ENCODE data around the gene RADIL.

The RADIL gene

DNA sequence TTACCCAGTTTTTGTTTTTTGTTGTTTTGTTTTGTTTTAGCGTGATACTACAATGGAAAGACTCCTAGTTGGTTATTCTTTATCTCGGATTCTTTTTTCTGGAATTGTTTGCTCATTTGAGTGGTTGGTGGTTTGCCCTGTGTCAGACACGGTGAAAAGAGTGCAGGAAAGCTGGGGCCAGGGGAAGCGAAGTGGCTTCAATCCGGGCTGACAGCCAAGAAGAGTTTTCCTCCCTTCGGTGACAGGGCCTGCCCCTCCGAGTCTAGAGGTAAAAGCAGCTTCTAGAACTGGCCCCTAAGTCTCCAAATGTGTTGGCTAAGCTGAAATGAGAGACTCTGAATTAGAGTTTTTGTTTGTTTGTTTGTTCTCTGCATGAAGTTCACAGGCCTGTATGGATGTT, 113.8 kb downstream of the RADIL start:
- Mint-ChIP-seq H3K4me1 (ENCODE audit: low read depth) (peaks cover 7% of the 10 kb centered on the region), H3K4me3 (no peak overlapping the region), H3K27ac (no peak overlapping the region), H3K9me3 (no peaks in the 10 kb centered on the region), H3K27me3 (ENCODE audit: low read depth) (no peaks in the 10 kb centered on the region), H3K36me3 (ENCODE audit: low read depth) (peaks cover 4% of the 10 kb centered on the region)

DNA sequence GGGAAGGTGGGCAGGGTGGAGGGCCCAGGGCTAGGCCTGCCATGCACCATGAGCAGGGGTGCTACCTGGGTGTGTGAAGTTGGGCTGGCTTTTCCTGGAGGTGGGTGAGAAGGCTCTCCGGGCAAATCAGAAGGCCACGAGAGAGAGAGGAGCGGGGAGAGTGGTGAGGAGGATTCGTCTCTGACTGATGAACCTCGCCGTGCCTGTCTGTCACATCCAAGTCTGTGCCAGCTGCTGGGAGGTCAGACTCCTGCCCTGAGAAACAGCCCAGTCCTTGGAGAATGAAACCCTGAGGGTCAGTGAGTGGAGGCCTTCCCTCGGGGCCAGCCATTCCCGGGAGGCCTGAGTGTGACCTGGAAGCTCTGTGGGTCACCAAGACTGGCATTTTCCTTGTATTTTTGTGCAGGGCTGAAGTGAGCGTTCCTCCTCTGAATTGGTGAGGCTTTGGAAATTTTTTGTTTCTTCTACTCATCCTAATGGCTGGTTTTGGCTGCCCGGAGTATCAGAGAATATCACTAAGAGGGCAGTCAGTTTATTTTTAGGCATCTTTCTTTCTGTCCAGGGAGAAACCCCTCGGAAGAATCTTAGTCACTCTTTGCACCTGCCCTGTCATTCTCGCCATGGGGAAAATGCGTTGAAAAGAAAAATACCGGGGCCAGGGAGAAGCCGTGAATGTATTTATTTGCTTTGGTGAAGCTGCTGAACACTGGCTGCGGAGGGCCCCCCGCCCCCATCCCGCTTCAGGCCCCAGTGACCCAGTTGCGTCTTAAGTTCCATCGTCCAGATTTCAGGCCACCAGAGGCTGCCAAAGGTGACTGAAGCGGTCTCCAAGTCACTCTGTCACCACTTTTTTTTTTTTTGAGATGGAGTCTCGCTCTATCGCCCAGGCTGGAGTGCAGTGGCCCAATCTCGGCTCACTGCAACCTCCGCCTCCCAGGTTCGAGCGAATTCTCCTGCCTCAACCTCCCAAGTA, 114.6 kb downstream of the RADIL start:
- H3K4me3 Mint-ChIP-seq, result no peak overlapping the region
- peaks cover 3% of the 10 kb centered on the region for H3K36me3 Mint-ChIP-seq (ENCODE audit: low read depth)
- no peaks in the 10 kb centered on the region for H3K4me1 Mint-ChIP-seq (ENCODE audit: low read depth)
- H3K27ac Mint-ChIP-seq, result no peak overlapping the region
- no peaks in the 10 kb centered on the region for H3K9me3 Mint-ChIP-seq
- H3K27me3 Mint-ChIP-seq (ENCODE audit: low read depth), result no peaks in the 10 kb centered on the region

DNA sequence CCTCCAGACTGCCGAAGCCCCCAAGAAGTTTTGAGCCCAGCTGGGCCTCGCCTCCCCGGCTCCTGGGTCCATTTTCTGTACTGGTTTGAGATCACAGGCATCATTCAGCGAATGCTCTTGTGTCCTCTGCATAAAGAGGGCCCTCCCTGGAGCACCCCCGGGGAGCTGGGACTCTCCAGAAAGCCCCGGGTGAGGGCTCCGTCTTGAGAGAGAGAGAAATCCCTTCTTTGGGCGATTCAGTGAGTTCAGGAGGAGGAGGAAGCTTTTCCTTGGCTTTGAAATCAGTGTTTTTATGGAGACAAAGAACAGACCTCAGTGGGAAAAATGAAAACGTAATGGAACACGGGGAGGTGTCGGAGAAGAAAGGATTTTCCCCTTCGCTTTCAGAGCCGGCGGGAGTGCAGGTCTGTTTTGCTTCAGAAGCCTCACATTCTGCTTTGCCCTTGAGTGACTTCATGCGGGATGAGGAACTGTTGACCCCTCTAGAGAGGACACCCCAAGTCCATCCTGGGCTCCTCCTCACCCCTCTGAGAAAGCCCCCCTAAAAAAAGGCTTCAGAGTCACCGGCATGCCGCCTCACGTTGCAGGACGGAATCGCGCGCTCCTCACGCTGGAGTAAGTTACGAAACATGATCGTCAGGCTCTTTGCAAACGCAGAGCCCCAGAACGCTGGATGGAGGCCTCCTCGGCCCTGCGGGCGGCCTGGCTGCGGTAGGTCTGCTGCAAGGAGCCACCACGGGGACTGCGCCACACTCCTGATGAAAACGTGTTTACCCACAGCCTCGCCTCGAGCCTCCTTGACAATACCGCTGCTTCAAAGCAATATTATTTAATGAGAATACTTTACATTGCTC, 116.6 kb downstream of the RADIL start:
- Mint-ChIP-seq H3K27ac (no peak overlapping the region), H3K4me1 (ENCODE audit: low read depth) (no peaks in the 10 kb centered on the region), H3K36me3 (ENCODE audit: low read depth) (peaks cover 7% of the 10 kb centered on the region), H3K27me3 (ENCODE audit: low read depth) (no peaks in the 10 kb centered on the region), H3K4me3 (no peak overlapping the region), H3K9me3 (no peaks in the 10 kb centered on the region)

DNA sequence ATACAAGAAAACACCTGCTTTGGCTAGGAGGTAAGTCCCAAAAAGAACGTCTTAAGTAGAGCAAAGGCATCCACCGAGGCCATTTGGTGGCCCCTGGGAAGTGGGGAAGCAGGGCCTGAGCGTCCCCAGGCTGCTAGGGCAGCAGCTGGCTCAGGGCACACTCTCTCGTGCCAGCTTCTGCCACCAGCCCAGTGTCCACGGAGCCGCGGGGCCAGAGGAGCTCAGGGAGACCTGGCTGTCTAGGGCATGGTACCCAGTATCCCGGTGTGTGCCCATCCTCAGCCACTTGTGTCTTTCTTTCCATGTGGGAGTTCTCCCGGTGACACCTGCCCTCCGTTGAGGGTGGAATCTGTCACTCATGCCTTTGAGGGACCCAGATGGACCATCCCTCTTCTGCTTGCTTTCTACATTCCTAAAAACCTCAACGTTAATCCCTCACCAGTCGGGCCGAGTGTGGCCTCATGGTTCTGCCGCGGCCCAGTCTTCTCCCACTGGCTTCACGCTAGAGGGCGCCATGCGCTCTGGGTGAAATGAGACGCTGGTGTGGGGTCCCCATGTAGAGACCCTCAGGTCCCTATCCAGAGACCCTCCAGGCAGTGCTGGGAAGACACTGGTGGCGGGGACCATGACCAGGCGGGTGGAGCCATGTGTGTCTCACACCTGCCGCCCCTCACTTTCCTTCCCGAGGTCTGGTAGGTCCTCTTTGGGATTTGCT, 117.6 kb downstream of the RADIL start:
- Mint-ChIP-seq H3K27me3 (ENCODE audit: low read depth) (no peaks in the 10 kb centered on the region), H3K4me3 (no peak overlapping the region), H3K4me1 (ENCODE audit: low read depth) (no peaks in the 10 kb centered on the region), H3K9me3 (no peaks in the 10 kb centered on the region), H3K27ac (no peak overlapping the region), H3K36me3 (ENCODE audit: low read depth) (peaks cover 15% of the 10 kb centered on the region)

DNA sequence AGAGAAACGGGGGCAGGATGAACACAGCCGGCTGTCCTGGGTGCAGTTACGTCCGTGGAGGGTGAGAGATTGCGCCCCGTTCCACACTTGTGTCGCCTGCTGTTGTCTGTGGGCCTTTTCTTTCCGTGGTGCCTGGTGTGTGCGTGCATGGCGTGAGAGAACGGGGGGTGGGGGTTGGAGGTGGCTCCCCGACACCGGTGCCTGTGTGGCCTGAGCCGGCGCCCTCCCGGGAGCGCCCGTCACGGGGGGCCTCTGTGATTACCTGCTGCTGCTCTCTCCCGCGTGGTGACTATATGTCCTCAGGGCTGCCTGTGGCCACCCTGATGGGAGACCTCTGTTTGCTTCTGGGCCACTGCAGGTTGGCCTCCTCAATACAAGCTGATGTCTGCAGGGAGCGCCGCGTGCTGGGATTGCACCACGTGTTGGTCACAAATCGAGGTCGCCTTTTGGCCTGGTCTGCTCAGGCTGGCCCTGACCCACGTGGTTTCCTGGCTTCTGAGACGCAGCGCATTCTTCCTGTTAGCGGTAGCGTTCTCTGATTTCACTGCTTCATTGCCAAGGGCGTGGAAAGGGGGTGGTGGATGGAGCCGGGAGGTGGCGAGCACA, 119.0 kb downstream of the RADIL start:
- no peaks in the 10 kb centered on the region for H3K27me3 Mint-ChIP-seq (ENCODE audit: low read depth)
- no peaks in the 10 kb centered on the region for H3K9me3 Mint-ChIP-seq
- H3K4me3 Mint-ChIP-seq, result no peak overlapping the region
- peaks cover 17% of the 10 kb centered on the region for H3K36me3 Mint-ChIP-seq (ENCODE audit: low read depth)
- H3K27ac Mint-ChIP-seq, result no peak overlapping the region
- no peaks in the 10 kb centered on the region for H3K4me1 Mint-ChIP-seq (ENCODE audit: low read depth)

DNA sequence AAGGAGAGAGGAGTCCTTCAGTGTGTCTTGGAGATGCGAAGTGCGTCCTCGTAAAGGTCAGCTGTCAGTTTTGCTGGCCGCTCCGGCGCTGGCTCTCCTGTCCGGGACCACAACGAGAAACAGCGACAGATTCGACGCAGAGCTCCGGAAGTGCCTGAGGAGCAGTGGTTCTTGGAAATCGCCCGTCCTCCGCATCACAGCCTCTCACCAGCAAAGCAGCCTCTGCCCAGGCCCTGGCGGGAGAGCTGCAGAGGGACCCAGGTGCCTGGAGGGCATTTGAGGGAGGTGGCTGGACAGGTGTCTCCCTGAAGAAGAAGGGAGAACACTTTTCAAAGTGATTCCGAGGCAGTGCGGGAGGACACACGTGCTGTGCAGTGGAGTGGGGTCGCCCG, 119.7 kb downstream of the RADIL start:
- Mint-ChIP-seq H3K36me3 (ENCODE audit: low read depth) (peaks cover 17% of the 10 kb centered on the region), H3K27me3 (ENCODE audit: low read depth) (no peaks in the 10 kb centered on the region), H3K4me3 (no peak overlapping the region), H3K27ac (no peak overlapping the region), H3K4me1 (ENCODE audit: low read depth) (no peaks in the 10 kb centered on the region), H3K9me3 (no peaks in the 10 kb centered on the region)

DNA sequence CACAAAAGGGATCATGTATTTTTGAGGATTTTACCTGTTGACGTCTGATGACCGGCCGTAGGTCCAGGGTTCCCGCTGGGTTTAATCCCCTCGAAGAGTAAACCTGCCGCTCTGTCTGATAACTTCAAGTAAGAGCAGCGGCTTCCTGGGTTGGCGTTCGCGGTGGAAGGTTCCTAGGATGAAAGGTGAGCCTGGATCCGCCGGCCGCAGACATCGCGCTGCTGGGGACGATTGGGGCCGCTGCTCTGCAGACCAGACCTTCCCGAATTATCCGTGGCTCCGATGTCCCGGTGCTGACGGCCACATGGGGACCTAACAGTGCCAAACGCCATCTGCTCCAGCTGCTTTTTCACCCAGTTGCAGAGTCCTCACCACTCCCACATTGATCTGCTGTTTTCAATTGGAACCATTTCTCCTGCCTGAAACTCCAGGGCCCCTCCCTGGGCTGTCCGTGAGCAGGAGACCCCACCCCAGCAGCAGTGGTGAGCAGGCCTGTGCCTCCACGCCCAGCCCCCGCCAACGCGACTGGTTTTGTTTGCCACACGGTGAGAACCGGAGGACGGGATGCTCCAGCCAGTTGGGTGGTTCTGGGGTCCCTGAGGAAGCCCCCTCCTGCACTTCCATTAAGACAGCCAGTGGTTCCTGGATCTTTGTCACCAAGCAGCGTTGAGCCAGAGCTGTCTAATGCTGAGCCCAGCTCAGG, 120.3 kb downstream of the RADIL start:
- Mint-ChIP-seq H3K9me3 (no peaks in the 10 kb centered on the region), H3K36me3 (ENCODE audit: low read depth) (peaks cover 17% of the 10 kb centered on the region), H3K4me3 (no peak overlapping the region), H3K4me1 (ENCODE audit: low read depth) (no peaks in the 10 kb centered on the region), H3K27ac (no peak overlapping the region), H3K27me3 (ENCODE audit: low read depth) (no peaks in the 10 kb centered on the region)

DNA sequence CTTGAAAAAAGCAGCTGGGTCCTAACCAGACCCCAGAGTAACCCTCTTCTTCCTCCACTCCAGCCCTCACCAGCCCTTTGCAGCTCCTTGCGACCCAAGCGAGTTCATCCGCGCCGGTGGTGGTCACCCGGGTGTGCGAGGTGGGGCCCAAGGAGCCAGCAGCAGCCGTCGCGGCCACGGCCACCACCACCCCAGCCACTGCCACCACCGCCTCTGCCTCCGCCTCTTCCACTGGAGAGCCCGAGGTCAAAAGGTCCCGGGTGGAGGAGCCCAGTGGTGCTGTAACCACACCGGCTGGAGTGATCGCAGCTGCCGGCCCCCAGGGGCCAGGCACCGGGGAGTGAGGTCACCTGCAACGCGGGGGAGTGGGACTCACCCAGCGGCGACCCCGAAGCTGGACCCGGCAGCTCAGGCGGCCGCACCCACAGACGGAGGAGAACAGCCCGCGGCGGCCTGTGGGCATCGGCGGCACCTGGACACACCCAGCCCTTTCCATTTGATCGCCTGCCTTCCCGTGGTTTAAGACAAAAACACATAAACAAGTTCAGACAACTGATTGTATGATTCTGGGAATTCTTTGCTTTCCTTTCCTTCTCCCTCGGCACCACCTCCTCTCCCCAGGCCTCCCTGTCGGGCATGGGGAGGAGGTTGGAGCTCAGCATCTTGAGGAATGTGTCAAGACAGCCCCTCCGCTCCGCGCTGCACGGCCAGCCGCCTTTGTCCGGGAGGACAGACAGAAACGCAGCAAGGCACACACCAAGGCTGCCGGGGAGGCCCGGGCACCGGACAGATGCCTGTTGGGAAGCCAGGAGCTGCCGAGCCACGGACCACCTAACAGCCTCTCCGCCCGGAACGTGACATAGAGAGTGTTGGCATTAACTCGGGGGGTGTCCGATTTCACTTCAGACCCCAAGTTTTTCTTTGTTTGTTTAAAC, 121.1 kb downstream of the RADIL start:
- Mint-ChIP-seq H3K4me1 (ENCODE audit: low read depth) (no peaks in the 10 kb centered on the region), H3K27me3 (ENCODE audit: low read depth) (no peaks in the 10 kb centered on the region), H3K4me3 (no peak overlapping the region), H3K27ac (no peak overlapping the region), H3K36me3 (ENCODE audit: low read depth) (peaks cover 17% of the 10 kb centered on the region), H3K9me3 (no peaks in the 10 kb centered on the region)

DNA sequence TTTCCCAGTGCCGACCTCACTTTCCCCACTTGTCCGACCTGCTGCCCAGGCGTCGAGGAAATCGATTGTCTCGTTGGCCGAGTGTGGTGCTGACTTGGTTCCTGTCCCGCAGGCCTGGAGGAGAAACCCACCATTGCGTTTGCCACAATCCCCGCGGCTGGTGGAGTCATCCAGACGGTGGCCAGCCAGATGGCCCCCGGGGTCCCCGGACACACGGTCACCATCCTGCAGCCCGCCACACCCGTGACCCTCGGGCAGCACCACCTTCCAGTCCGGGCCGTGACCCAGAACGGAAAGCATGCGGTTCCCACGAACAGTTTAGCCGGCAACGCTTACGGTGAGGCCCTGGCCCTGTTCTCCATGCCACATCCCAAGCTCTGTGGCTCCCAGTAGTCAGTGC, 122.6 kb downstream of the RADIL start:
- H3K4me1 Mint-ChIP-seq (ENCODE audit: low read depth), result no peaks in the 10 kb centered on the region

DNA sequence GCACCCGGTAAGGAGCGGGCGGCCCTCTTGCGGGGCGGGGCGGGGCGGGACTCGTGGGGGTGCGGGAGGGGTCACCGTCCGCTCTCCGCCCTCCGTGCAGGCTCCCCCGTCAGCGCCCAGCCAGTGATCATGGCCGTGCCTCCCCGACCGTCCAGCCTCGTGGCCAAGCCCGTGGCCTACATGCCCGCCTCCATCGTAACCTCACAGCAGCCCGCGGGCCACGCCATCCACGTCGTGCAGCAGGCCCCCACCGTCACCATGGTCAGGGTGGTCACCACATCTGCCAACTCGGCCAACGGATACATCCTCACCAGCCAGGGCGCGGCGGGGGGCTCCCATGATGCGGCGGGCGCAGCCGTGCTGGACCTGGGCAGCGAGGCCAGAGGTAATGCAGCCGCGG, 124.3 kb downstream of the RADIL start:
- no peaks in the 10 kb centered on the region for H3K4me1 Mint-ChIP-seq (ENCODE audit: low read depth)
- H3K36me3 Mint-ChIP-seq (ENCODE audit: low read depth), result peaks cover 22% of the 10 kb centered on the region
- H3K27me3 Mint-ChIP-seq (ENCODE audit: low read depth), result no peaks in the 10 kb centered on the region
- no peaks in the 10 kb centered on the region for H3K9me3 Mint-ChIP-seq
- no peak overlapping the region for H3K4me3 Mint-ChIP-seq
- no peak overlapping the region for H3K27ac Mint-ChIP-seq

More for the DNA sequence above, 122.6 kb downstream of the RADIL start:
- H3K36me3 Mint-ChIP-seq (ENCODE audit: low read depth), result peaks cover 17% of the 10 kb centered on the region
- no peak overlapping the region for H3K27ac Mint-ChIP-seq
- H3K27me3 Mint-ChIP-seq (ENCODE audit: low read depth), result no peaks in the 10 kb centered on the region
- no peak overlapping the region for H3K4me3 Mint-ChIP-seq
- H3K9me3 Mint-ChIP-seq, result no peaks in the 10 kb centered on the region

DNA sequence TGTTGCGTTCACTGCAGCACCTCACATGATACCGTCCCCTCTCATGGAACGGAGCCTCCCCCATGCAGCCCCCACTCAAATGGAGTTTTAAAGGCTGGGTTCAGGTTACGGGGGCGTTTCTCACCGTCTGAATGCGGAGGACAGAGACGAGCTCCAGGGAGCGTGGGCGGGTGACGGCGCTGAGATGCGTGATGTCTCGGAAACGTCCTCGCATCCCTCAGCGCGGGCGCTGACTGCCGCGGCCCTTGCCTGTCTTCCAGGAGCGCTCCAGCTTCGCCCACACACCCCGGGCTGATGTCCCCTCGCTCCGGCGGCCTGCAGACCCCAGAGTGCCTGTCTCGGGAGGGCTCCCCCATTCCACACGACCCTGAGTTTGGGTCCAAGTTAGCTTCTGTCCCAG, 124.7 kb downstream of the RADIL start:
- Mint-ChIP-seq H3K9me3 (no peaks in the 10 kb centered on the region), H3K36me3 (ENCODE audit: low read depth) (peaks cover 22% of the 10 kb centered on the region), H3K4me3 (no peak overlapping the region), H3K27me3 (ENCODE audit: low read depth) (no peaks in the 10 kb centered on the region), H3K4me1 (ENCODE audit: low read depth) (no peaks in the 10 kb centered on the region), H3K27ac (no peak overlapping the region)

DNA sequence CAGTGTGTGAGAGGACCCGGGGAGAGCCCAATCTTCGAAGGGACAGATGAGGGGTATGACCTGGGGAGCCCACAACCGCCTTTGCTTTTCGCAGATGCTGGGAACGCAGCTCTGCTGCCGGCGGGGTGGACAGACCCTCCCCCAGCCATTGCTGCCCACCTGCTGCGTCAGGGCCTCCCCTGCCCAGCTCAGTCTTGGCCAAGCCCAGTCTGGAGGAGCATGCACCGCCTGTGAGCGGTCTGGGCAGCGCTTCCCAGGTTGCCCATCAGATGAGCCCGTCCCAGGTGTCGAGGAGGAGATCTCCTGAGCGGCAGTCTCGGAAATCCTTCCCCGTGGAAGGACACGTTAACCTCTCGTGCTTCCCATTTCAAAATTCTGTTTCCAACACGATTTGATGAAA, 125.4 kb downstream of the RADIL start:
- Mint-ChIP-seq H3K27me3 (ENCODE audit: low read depth) (no peaks in the 10 kb centered on the region), H3K4me1 (ENCODE audit: low read depth) (peaks cover 5% of the 10 kb centered on the region), H3K9me3 (no peaks in the 10 kb centered on the region), H3K27ac (no peak overlapping the region), H3K4me3 (no peak overlapping the region), H3K36me3 (ENCODE audit: low read depth) (peaks cover 22% of the 10 kb centered on the region)

DNA sequence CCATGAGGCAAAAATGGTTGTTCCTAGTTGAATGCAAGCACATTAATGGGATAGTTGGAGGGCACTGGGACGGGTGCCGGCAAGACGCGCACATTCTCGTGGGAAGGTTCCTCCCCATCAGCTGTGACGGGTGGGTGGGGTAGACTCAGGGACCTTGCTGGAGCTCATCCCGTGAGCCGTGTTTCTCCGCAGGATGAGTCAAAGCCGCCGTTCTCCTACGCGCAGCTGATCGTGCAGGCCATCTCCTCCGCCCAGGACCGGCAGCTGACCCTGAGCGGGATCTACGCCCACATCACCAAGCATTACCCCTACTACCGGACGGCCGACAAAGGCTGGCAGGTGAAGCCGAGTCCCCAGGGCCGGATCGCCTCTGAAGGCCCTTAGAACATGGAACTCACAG, 128.5 kb downstream of the RADIL start:
- Mint-ChIP-seq H3K27me3 (ENCODE audit: low read depth) (no peaks in the 10 kb centered on the region), H3K27ac (no peak overlapping the region), H3K9me3 (no peaks in the 10 kb centered on the region), H3K4me3 (no peak overlapping the region), H3K4me1 (ENCODE audit: low read depth) (peaks cover 7% of the 10 kb centered on the region), H3K36me3 (ENCODE audit: low read depth) (peaks cover 7% of the 10 kb centered on the region)

Data from T-helper 1 cell treated with Interleukin-12 subunit alpha and Interleukin-12 subunit beta and Interleukin-4 antibody, amounts not matched to agents 30 μg/mL and 1 μg/mL, for 36 hours (primary cell).